Stimulated activated CD8-positive, alpha-beta memory T cell treated with anti-CD3 and anti-CD28 coated beads, Interleukin-12 subunit alpha, Interleukin-12 subunit beta, amount 100 ng/mL, for 1 hour (primary cell): ENCODE measurements around the gene TRAPPC2.

Experiments
- DNase-seq: peaks from one replicate; pipeline ENCODE4 v3.0.0-alpha.2; 2020; ENCODE audit warnings: low read depth

Gene TRAPPC2

DNA sequence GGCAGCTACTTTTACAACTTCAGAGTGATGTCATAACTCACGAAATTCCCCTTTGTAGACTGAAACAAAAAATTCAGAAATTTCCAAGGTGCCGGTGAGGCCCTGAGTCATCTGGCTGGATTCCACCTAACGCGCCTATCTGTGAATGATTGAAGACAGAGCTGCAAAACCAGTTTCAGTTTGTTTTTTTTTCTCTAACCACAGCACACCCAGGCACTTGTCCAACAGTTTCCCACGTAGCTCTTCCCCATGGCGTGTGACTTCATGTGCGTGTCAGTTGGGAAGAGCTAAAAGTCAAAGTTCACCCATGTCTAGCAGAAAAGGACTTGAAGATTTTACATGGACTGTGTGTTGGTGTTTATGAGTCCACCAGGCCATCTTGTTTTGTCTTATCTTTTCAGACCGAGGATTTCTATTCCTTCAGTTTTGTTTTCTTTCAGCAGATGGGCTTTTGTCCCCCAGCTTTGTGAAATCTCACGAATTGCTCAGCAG, 65.1 kb downstream of the TRAPPC2 start:
- DNase-seq = no peak

DNA sequence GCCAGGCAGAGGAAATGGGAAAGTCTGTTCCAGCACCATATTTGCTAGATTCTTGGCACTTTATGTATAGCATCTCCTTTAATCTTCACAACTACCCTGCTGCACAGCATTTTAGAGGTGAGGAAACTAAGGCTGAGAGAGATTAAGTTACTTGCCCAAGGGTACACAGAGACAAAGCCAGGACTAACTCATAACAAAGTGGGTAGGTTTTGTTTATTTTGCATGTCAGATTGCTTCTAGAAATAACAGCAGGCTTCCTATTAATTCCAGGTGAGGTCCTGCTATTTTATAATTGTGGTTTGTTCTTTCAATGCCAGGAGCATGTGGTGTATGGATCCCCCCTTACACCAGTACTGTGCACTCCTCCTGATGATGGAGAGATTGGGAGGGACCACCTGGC, 66.5 kb downstream of the TRAPPC2 start:
- no peak for DNase-seq

DNA sequence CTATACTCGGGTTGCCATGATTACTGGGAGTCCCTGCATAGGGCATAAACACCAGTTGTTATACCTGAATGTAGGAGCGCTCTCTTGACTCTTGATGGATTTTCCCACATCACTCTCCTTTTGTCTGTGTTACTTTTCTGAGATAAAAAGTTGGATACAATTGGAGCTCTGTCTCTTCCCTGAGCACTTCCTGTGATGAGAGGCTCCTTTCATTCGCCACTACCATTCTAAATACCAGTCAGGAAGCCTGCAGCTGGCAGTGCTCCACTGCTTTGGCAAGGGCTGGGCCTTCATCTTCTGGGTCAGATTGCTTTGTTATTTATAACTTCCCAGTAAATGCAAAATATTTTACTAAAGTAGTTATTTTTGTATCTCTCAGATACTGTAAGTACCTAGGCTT, 67.6 kb downstream of the TRAPPC2 start:
- no peak for DNase-seq

DNA sequence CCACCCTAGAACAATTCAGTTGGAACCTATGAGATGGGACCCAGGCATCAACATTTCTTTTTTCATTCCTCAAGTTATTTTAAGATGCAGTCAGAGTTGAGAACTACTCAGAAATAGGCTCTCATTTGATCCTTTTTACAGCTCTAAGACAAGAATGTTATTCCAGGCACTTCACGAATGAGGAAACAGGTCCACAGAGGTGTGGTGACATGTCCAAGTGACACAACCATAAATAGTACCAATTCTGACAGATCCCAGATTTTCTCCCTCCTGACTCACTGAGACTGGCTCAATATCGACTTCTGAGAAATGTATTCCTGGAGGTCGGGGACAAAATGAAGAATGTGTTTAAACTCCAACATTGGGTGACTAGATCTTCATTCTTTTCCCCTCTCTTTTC, 70.4 kb downstream of the TRAPPC2 start:
- no peak for DNase-seq

DNA sequence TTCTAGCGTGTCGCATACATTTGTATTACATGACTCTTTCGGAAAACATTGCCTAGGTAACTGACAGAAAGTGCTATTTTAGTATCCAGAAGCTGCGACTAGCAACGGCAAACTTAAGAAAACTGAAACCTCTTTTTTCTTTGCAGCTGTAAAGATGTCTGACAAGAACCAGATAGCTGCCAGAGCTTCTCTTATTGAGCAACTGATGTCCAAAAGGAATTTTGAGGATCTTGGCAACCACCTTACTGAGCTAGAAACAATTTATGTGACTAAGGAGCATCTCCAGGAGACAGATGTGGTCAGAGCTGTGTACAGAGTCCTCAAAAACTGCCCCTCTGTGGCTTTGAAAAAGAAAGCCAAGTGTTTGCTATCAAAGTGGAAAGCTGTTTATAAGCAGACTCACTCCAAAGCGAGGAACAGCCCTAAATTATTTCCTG, 72.0 kb downstream of the TRAPPC2 start:
- no peak for DNase-seq
